ENCODE results near the gene SMC3. TPM values are rescaled to one million over a fixed set of nuclear protein-coding genes. Genes with fewer than 3 reads are reported as not detected.

Gene SMC3
- total and polyA plus RNA-seq, 2 of the 4 experiments (the other 2 are of a cell fraction), result 15.0 to 15.2 TPM

DNA sequence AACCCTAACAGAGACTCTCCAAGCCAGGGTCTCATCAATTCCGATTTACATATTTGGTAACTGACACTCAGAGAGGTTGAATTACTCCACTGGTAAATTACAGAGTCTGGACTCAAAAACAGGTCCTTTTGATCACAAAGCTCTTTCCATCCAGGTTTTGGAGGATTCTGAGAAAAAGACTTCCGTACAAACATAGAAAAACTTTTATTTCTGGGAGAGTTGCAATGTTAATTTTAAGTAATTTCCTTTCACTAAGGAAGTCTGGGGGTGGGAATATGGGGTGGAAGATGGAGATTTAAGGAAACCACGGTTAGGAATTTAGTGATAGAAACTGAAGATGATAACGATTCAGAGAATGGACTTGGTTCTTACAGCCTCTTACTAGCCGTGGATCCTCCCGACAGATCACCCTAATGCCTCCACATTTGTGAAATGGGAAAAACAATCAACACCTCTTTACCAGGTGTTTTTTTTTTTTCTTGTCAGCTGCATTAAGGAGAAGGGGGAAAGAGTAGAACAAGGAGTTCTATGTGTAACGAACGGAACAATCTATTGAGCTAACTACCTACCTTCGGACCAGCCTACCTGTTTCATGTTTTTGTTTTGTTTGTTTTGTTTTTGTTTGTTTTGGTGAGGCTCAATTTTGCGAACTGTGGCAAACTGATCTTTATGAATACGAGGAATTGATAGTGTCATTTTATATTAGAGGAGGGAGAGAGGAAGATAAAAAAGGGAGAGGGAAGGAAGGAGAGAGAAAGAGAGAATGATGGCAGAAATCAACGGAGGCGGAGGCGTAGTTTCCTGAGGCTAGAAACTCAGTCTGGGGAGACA lies 74.9 kb downstream of the SMC3 start:
- Histone ChIP-seq H3K4ac (ENCODE audit: low read depth, low read length) (no peak overlapping the region), H3K4me1 (ENCODE audit: control insufficient read depth, insufficient read depth, low read length) (peaks cover 3% of the 10 kb centered on the region; the same call in 1 of the 2 replicates), H2BK120ac (ENCODE audit: low read depth, low read length) (no peak overlapping the region), H3K36me3 (ENCODE audit: control insufficient read depth, insufficient read depth, low read length) (no peaks in the 10 kb centered on the region), H3K27me3 (ENCODE audit: control insufficient read depth, insufficient read depth, low read length) (peaks cover 41% of the 10 kb centered on the region), H2BK5ac (ENCODE audit: low read depth, low read length, poor library complexity, severe bottlenecking) (no peak overlapping the region), H4K91ac (ENCODE audit: insufficient read depth, low read depth, low read length) (no peak overlapping the region), H4K8ac (ENCODE audit: low read depth in 2 of 2, low read length in 2 of 2) (no peak overlapping the region), H2AFZ (replicated peaks; ENCODE audit: low read length, poor library complexity) (no peak overlapping the region), H3K4me2 (ENCODE audit: low read depth, low read length) (no peak overlapping the region), H3K9ac (ENCODE audit: low read depth, low read length) (no peak overlapping the region), H3K14ac (replicated peaks; ENCODE audit: low read depth, low read length) (no peak overlapping the region), H2BK15ac (ENCODE audit: low read depth, low read length) (no peak overlapping the region), H3K18ac (ENCODE audit: low read depth, low read length) (no peak overlapping the region), H3K9me3 (ENCODE audit: control insufficient read depth, insufficient read depth, low read length) (0 out of 2 replicates have a peak, but pooled peaks cover 2% of the 10 kb centered on the region), H3K79me1 (ENCODE audit: low read depth in 1 of 2, low read length in 2 of 2) (no peaks in the 10 kb centered on the region), H3K23ac (ENCODE audit: low read depth, low read length) (no peak overlapping the region), H2BK20ac (ENCODE audit: low read depth, low read length) (no peak overlapping the region), H4K20me1 (ENCODE audit: insufficient read depth, low read length) (no peaks in the 10 kb centered on the region), H3K56ac (ENCODE audit: extremely low read depth, insufficient read depth, low read length) (no peak overlapping the region), H2AK9ac (replicated peaks; ENCODE audit: low read depth, low read length, poor library complexity) (no peak overlapping the region), H3K27ac (ENCODE audit: insufficient read depth, low read length) (no peak overlapping the region), H3K9me1 (ENCODE audit: insufficient read depth, low read length) (no peaks in the 10 kb centered on the region), H4K5ac (ENCODE audit: low read depth, low read length) (no peak overlapping the region), H2AK5ac (ENCODE audit: low read depth, low read length) (no peak overlapping the region), H3K4me3 (ENCODE audit: insufficient read depth, low read depth, low read length) (no peak overlapping the region)
- CTCF ChIA-PET, result interaction anchor here (0.6 to 2.3 kb wide), 3 partner anchors 20 to 229 kb away, joined by 3 to 11 read pairs (median 3); partner anchors contain the start of gene PDCD4
- intact Hi-C loops (cut with micrococcal nuclease) (loop anchor here (5.0 kb wide), 1 partner anchor 40 kb away; no protein-coding TSS in a partner anchor), in situ Hi-C loops (cut with MboI; ENCODE audit: low sequenced_read_pairs) (no loop called here), dilution Hi-C loops (cut with HindIII; ENCODE audit: low sequenced_read_pairs, unreplicated experiment) (no loop called here)
- POLR2A ChIA-PET (ENCODE audit: unreplicated experiment), result no interaction called here
- no peak for DNase-seq
- WGBS, 2 experiments (ENCODE audit: extremely low coverage in 2 of 2, insufficient read length in 1 of 2), result 50 to 100% methylated on average over 1 of the region's 14 CpGs
- no TSS peak for BruUV-seq (replicated peaks)
- no peak for ATAC-seq (ENCODE audit: low read depth)
- TF ChIP-seq POLR2A (IDR thresholded peaks at IDR 0.05; ENCODE audit: low read depth, low read length) (no peak), CHD1 (IDR thresholded peaks at IDR 0.05; ENCODE audit: low read depth, low read length) (no peak), RCOR1 (IDR thresholded peaks at IDR 0.05; ENCODE audit: insufficient replicate concordance, low read length) (no peak), FOS (IDR thresholded peaks at IDR 0.05; ENCODE audit: low read depth, low read length) (no peak), BHLHE40 (IDR thresholded peaks at IDR 0.05; ENCODE audit: low read depth, low read length) (no peak), MAFK (IDR thresholded peaks at IDR 0.05; ENCODE audit: low read depth, low read length) (no peak), MXI1 (IDR thresholded peaks at IDR 0.05; ENCODE audit: borderline replicate concordance, low read depth, low read length) (no peak), NFE2L2 (IDR thresholded peaks at IDR 0.05; ENCODE audit: low read depth, low read length) (no peak), RAD21 (IDR thresholded peaks at IDR 0.05; ENCODE audit: low read length) (no peak), MAZ (IDR thresholded peaks at IDR 0.05; ENCODE audit: borderline replicate concordance, low read depth, low read length) (no peak), CEBPB (IDR thresholded peaks at IDR 0.05; ENCODE audit: low read depth, low read length) (no peak), RFX5 (IDR thresholded peaks at IDR 0.05; ENCODE audit: low read depth, low read length) (no peak), SMC3 (IDR thresholded peaks at IDR 0.05; ENCODE audit: low read depth, low read length) (no peak)
- TF ChIP-seq, protein P1, sequence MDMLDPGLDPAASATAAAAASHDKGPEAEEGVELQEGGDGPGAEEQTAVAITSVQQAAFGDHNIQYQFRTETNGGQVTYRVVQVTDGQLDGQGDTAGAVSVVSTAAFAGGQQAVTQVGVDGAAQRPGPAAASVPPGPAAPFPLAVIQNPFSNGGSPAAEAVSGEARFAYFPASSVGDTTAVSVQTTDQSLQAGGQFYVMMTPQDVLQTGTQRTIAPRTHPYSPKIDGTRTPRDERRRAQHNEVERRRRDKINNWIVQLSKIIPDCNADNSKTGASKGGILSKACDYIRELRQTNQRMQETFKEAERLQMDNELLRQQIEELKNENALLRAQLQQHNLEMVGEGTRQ (IDR thresholded peaks at IDR 0.05; ENCODE audit: low read depth, low read length), result no peak
- TF ChIP-seq, protein P2, sequence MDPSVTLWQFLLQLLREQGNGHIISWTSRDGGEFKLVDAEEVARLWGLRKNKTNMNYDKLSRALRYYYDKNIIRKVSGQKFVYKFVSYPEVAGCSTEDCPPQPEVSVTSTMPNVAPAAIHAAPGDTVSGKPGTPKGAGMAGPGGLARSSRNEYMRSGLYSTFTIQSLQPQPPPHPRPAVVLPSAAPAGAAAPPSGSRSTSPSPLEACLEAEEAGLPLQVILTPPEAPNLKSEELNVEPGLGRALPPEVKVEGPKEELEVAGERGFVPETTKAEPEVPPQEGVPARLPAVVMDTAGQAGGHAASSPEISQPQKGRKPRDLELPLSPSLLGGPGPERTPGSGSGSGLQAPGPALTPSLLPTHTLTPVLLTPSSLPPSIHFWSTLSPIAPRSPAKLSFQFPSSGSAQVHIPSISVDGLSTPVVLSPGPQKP (IDR thresholded peaks at IDR 0.05; ENCODE audit: borderline replicate concordance, low read depth, low read length), result no peak
